B cell (primary cell): ENCODE data around the gene MAF. TPM values are rescaled to one million over a fixed set of nuclear protein-coding genes. Genes with fewer than 3 reads are reported as not detected.

Source experiments
- ATAC-seq: fragments of 200-7000 bp; cut with Tn5 transposase; one replicate; pipeline ENCODE4 v1.10.0; 2021; ENCODE audit warnings: low read depth, mild to moderate bottlenecking, moderate number of reproducible peaks, moderate library complexity
- CTCF ChIA-PET: fragments of 350-600 bp; sonication (Branson Sonifier 250); formaldehyde crosslinking; loops from one replicate; lab custom pipeline; 2021; ENCODE audit warnings: antibody characterized with exemption, inconsistent platforms; lab: Charles Lee
- POLR2A ChIA-PET: fragments of 350-600 bp; sonication (Branson Sonifier 250); formaldehyde crosslinking; loops from one replicate; lab custom pipeline; 2021; ENCODE audit warnings: antibody characterized with exemption; lab: Charles Lee
- DNase-seq: peaks from one replicate; pipeline ENCODE4 v3.0.0; 2013
- H2AFZ ChIP-seq: 2 replicates; pipeline ENCODE4 v1.6.1; 2012; ENCODE audit warnings: mild to moderate bottlenecking, low read depth, low read length; ENCODE audit not compliant: insufficient read depth, poor library complexity, severe bottlenecking
- H3K27ac ChIP-seq, 2 donors: 1 replicate in 1 of 2; 2 replicates in 1 of 2; pipeline ENCODE4 v1.5.1; 2012 to 2013; ENCODE audit warnings: low read length in 2 of 2, mild to moderate bottlenecking in 2 of 2, moderate library complexity in 1 of 2
- H3K27me3 ChIP-seq, 4 experiments: fragments of 200-600 bp in 1 of 4; sonication (generic) in 1 of 4; replicated peaks in 1 of 4; 1 replicate in 2 of 4; 2 replicates in 2 of 4; pipeline versions ENCODE4 v1.6.1 to v1.7.0; 2013 to 2016; ENCODE audit warnings: low read length in 3 of 4, mild to moderate bottlenecking in 2 of 4, mixed read lengths in 1 of 4, moderate library complexity in 1 of 4; ENCODE audit not compliant: insufficient read depth in 4 of 4, control insufficient read depth in 3 of 4; ENCODE audit errors: control extremely low read depth in 1 of 4
- H3K36me3 ChIP-seq, 2 experiments: replicated peaks in 1 of 2; 1 replicate in 1 of 2; 2 replicates in 1 of 2; pipeline versions ENCODE4 v1.6.1 to v1.7.1; 2013; ENCODE audit warnings: low read length in 1 of 2; ENCODE audit not compliant: insufficient read depth in 2 of 2, control insufficient read depth in 1 of 2; ENCODE audit errors: control extremely low read depth in 1 of 2, extremely low read depth in 1 of 2
- H3K4me1 ChIP-seq, 2 donors: fragments of 200-600 bp in 1 of 2; sonication (generic) in 1 of 2; 1 replicate in 1 of 2; 2 replicates in 1 of 2; pipeline versions ENCODE4 v1.5.1 to v1.6.1; 2013 to 2017; ENCODE audit warnings: low read length in 2 of 2; ENCODE audit not compliant: control insufficient read depth in 2 of 2, insufficient read depth in 2 of 2
- H3K4me2 ChIP-seq: replicated peaks from 2 replicates; pipeline ENCODE3; 2012; ENCODE audit warnings: mild to moderate bottlenecking, low read depth, low read length; ENCODE audit not compliant: poor library complexity, severe bottlenecking
- H3K4me3 ChIP-seq, 5 experiments: fragments of 200-600 bp in 1 of 5; sonication (generic) in 1 of 5; 1 replicate in 3 of 5; 2 replicates in 2 of 5; pipeline versions ENCODE4 v1.5.1 to v1.7.0; 2011 to 2016; ENCODE audit warnings: low read length in 4 of 5, mild to moderate bottlenecking in 4 of 5, low read depth in 2 of 5, control low read depth in 1 of 5, moderate library complexity in 1 of 5; ENCODE audit not compliant: insufficient read depth in 1 of 5; ENCODE audit errors: control extremely low read depth in 1 of 5, extremely low read depth in 1 of 5
- H3K79me2 ChIP-seq: fragments of 200-600 bp; sonication (generic); one replicate; pipeline ENCODE4 v1.6.0; 2016; ENCODE audit warnings: low read length; ENCODE audit not compliant: control insufficient read depth, insufficient read depth
- H3K9ac ChIP-seq: fragments of 200-600 bp; sonication (generic); 2 replicates; pipeline ENCODE4 v1.6.1; 2017; ENCODE audit warnings: mild to moderate bottlenecking, low read length, moderate library complexity
- H3K9me3 ChIP-seq, 3 donors: one replicate each; pipeline versions ENCODE4 v1.6.1 to v1.7.1; 2013; ENCODE audit warnings: low read length in 2 of 3; ENCODE audit not compliant: control insufficient read depth in 2 of 3, insufficient read depth in 1 of 3; ENCODE audit errors: control extremely low read depth in 1 of 3
- H4K20me1 ChIP-seq: 2 replicates; pipeline ENCODE4 v1.6.0; 2012; ENCODE audit warnings: mild to moderate bottlenecking, low read length; ENCODE audit not compliant: insufficient read depth, control insufficient read depth, poor library complexity, severe bottlenecking
- H3K27ac Mint-ChIP-seq: one replicate; pipeline ENCODE4 v1.8.0; 2021; ENCODE audit warnings: mixed read lengths
- H3K27me3 Mint-ChIP-seq: one replicate; pipeline ENCODE4 v1.8.0; 2021; ENCODE audit warnings: mixed read lengths
- H3K4me1 Mint-ChIP-seq: one replicate; pipeline ENCODE4 v1.8.0; 2021; ENCODE audit warnings: mixed read lengths
- H3K4me3 Mint-ChIP-seq: one replicate; pipeline ENCODE4 v1.8.0; 2021; ENCODE audit warnings: mixed read lengths
- H3K9me3 Mint-ChIP-seq: one replicate; pipeline ENCODE4 v1.8.0; 2022; ENCODE audit warnings: mixed read lengths; ENCODE audit not compliant: insufficient read depth
- EZH2 ChIP-seq: IDR thresholded peaks from 2 replicates; pipeline ENCODE4 v1.6.1; 2012; ENCODE audit warnings: borderline replicate concordance, low read depth, mild to moderate bottlenecking, moderate library complexity, low read length; ENCODE audit not compliant: insufficient read depth, poor library complexity, severe bottlenecking
- WGBS: methylation state at CpG from one replicate; pipeline ENCODE4 v1.1.5; 2013; ENCODE audit warnings: missing lambda C conversion rate; ENCODE audit not compliant: insufficient coverage; 5-methylcytosine and 5-hydroxymethylcytosine counted together
- intact Hi-C: fragments of 100-400 bp; cut with micrococcal nuclease; formaldehyde crosslinking; loops from one replicate; pipeline ENCODE4 v1.10.0; 2022
- polyA plus RNA-seq: library from polyadenylated mRNA; depleted of rRNA; stranded (reverse); fragments of >200 nt; gene quantifications from 2 replicates; pipeline ENCODE4 v1.2.3, GENCODE V29; 2012
- total RNA-seq, 2 donors: library from RNA; stranded (reverse); fragments of 120-200 nt in 1 of 2; gene quantifications; 1 replicate in 1 of 2; 2 replicates in 1 of 2; pipeline versions ENCODE4 v1.2.3 to v1.2.4, GENCODE V29; 2013 to 2022
- TF ChIP-seq, protein P1 (sequence below): fragments of 200-600 bp; IDR thresholded peaks from one replicate; pipeline ENCODE4 v1.8.0; 2022; ENCODE audit warnings: antibody characterized with exemption, mild to moderate bottlenecking

The MAF gene
- total and polyA plus RNA-seq, 2 donors (not counting 1 experiment from before 2014, with no cell fraction given): 0.30 to 0.49 TPM

DNA sequence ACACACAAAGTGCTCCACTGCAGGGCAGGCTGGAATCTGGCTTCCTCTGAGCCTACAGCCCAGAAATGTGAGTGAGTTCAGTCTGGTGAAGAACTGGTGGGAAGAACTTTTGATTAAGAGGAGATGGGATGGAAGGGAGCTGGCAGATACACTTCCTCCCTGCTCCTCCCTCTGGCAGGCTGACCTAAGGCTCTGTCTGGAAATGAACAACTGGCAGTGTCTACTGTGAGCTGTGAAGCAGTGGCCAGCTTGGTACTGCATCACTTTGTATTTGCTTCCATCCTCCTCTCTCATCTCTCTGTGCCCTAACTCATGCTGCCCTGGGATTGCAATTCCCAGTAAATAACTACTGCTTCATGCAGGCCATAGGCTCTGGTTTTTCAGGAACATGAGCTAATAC, 45.6 kb downstream of the MAF start:
- H3K9me3 Mint-ChIP-seq: peaks cover 6% of the 10 kb centered on the region
- peaks cover 0 to 4% (median 0%) of the 10 kb centered on the region in 3 donors for H3K9me3 ChIP-seq
- TF ChIP-seq EZH2: no peak
- TF ChIP-seq, protein P1, sequence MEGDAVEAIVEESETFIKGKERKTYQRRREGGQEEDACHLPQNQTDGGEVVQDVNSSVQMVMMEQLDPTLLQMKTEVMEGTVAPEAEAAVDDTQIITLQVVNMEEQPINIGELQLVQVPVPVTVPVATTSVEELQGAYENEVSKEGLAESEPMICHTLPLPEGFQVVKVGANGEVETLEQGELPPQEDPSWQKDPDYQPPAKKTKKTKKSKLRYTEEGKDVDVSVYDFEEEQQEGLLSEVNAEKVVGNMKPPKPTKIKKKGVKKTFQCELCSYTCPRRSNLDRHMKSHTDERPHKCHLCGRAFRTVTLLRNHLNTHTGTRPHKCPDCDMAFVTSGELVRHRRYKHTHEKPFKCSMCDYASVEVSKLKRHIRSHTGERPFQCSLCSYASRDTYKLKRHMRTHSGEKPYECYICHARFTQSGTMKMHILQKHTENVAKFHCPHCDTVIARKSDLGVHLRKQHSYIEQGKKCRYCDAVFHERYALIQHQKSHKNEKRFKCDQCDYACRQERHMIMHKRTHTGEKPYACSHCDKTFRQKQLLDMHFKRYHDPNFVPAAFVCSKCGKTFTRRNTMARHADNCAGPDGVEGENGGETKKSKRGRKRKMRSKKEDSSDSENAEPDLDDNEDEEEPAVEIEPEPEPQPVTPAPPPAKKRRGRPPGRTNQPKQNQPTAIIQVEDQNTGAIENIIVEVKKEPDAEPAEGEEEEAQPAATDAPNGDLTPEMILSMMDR: no peak
- ChIA-PET POLR2A (no interaction called here), CTCF (no interaction called here)
- H3K4me3 ChIP-seq: no peak overlapping the region
- no peaks in the 10 kb centered on the region for H4K20me1 ChIP-seq
- ATAC-seq: no peak
- no peak overlapping the region for H3K4me3 Mint-ChIP-seq
- no peaks in the 10 kb centered on the region for H3K4me1 Mint-ChIP-seq
- no peak overlapping the region for H3K27ac Mint-ChIP-seq
- H3K79me2 ChIP-seq: no peaks in the 10 kb centered on the region
- peaks cover 20% of the 10 kb centered on the region for H3K27me3 Mint-ChIP-seq
- no peaks in the 10 kb centered on the region for H3K4me1 ChIP-seq
- H3K36me3 ChIP-seq: no peaks in the 10 kb centered on the region
- H2AFZ ChIP-seq: no peak overlapping the region
- no peak overlapping the region for H3K27ac ChIP-seq
- DNase-seq: no peak
- intact Hi-C loops: no loop called here
- peaks cover 0 to 4% (median 0%) of the 10 kb centered on the region in 4 experiments for H3K27me3 ChIP-seq
- H3K9ac ChIP-seq: no peak overlapping the region
- H3K4me2 ChIP-seq: no peak overlapping the region

DNA sequence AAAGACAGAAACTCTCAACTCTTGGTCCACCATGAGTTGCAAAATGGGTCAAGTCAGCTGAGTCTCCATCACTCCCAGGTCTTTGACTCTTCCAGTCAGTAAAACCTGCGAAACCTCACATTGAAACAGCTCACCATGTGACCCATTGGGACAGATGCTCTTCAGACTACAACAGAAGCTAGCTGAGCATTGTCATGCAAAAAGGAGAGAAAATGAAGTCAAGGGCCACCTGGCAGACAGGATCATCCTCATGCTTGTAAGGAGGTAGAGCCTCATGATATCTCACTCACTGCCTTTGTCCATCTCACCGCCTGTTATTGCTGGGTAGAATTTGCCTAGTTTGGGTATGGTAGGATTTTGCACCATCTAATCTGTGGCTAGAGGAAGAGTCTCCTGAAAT, 50.2 kb downstream of the MAF start:
- no peaks in the 10 kb centered on the region for H4K20me1 ChIP-seq
- H3K36me3 ChIP-seq: no peaks in the 10 kb centered on the region
- ATAC-seq (no peak), DNase-seq (no peak)
- H3K4me1 ChIP-seq: no peaks in the 10 kb centered on the region
- no peak overlapping the region for H3K4me2 ChIP-seq
- no peak for TF ChIP-seq EZH2
- TF ChIP-seq, protein P1: no peak
- POLR2A ChIA-PET: no interaction called here
- 80% methylated on average over 1 of the region's 2 CpGs for WGBS
- CTCF ChIA-PET: no interaction called here
- peaks cover 16% of the 10 kb centered on the region for H3K27me3 Mint-ChIP-seq
- no peaks in the 10 kb centered on the region for H3K9me3 Mint-ChIP-seq
- no peaks in the 10 kb centered on the region for H3K79me2 ChIP-seq
- no peak overlapping the region for H3K4me3 ChIP-seq
- no peak overlapping the region for H3K27ac Mint-ChIP-seq
- no peaks in the 10 kb centered on the region for H3K4me1 Mint-ChIP-seq
- H3K4me3 Mint-ChIP-seq: no peak overlapping the region
- no peak overlapping the region for H3K9ac ChIP-seq
- H3K27ac ChIP-seq: no peak overlapping the region
- H3K9me3 ChIP-seq: no peaks in the 10 kb centered on the region
- H2AFZ ChIP-seq: no peak overlapping the region
- H3K27me3 ChIP-seq: peaks cover 0 to 4% (median 0%) of the 10 kb centered on the region in 4 experiments
- intact Hi-C loops: no loop called here
